ENCODE data around the gene PTPN13.

Gene PTPN13

DNA sequence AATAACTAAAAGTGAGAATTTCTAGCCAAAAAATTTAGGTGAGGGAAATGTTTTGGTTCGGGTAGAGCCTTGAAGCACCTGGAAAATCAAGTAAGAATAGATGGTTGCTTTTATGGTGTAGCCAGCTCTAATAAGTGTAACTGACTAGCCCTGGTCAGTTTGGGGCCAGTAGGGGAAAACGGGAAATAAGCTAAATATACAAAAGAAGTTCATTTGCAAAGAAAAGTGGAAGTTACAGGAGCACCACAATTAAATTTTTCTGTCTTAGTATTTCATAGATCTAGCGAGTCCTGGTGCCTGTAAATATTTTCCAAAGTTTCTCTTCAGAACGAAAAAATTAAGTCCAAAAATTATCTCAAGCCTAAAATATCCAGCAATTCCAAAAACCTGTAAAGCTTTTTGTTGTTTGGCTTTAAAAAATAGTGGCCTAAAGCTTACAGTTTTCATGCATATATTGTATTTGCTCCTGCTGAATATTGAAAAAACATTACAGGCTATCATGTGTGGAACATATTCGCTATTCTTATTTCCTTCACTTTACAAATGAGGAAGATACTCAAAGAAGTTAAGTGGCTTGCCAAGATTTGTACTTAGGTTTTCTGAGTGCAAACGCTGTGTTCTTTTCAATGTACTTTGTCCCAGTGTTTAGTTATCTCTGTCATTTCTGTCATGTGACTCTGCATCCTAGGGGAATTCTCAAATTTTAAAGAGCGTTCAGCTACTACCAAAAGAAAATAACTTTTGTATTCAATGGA is 7.3 kb upstream of the PTPN13 start:
- no peak for DNase-seq

DNA sequence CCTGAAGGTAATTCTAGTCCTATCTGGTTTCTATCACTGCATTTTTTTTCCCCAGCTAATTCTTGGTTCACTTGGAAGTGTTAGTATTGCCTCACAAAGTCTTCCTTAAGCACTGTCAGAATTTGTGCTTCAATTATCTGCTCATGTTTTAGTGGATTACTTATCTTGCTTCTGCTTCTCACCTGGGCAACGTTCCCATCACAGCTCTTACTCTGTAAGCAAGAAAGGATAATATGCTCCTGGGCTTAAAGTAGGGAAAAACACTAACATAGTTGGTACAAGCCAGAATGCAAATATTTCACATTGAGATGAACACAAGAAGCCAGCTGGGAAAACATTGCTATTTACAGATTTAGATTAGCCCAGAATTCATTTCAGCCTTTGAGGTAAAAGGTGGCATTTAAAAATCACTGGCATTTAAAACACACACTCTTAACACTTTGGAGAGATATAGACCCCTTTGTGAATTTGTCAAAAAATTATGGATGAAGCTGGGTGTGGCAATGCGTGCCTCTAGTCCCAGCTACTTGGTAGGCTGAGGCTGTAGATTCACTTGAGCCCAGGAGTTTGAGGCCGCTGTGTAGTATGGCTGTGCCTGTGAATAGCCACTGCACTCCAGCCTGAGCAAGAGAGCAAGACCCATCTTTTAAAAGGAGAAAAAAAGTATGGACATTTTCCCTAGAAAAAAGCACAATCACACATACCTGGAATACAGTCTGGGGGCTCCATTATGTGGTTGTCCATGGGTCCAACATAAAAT is 6.6 kb upstream of the PTPN13 start:
- no peak for DNase-seq

DNA sequence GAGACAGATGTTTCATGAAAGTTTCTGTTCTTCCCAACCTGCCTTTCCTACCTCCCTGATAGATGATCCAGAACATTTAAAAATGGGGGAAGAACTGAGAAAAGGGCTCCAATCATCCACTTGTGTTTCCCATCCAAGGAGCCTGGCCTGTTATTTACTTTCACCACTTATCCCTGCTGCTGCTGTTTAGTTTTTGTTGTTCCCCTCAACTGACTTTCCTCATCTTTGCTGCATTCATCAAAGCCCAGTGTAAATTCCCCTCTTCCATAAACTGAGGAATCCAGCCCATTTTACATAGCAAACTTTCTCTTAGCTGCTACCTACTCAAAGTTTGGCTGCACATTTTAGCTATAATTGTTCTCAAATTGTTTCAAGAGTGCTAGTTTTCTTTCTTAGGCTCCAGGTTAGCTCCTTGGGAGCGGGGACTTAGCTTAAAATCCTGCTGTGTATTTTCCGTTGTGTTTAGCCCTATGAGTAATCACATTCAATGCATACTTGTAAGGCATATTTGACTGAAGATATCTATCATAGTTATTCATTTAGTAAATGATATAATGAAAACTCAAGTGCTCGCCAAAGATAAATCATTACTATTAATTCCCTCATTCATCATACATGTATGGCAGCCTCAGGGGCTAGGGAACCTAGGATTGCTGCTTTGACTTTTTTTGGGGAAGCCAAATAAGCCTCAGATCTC is 1.4 kb upstream of the PTPN13 start:
- no peak for DNase-seq

DNA sequence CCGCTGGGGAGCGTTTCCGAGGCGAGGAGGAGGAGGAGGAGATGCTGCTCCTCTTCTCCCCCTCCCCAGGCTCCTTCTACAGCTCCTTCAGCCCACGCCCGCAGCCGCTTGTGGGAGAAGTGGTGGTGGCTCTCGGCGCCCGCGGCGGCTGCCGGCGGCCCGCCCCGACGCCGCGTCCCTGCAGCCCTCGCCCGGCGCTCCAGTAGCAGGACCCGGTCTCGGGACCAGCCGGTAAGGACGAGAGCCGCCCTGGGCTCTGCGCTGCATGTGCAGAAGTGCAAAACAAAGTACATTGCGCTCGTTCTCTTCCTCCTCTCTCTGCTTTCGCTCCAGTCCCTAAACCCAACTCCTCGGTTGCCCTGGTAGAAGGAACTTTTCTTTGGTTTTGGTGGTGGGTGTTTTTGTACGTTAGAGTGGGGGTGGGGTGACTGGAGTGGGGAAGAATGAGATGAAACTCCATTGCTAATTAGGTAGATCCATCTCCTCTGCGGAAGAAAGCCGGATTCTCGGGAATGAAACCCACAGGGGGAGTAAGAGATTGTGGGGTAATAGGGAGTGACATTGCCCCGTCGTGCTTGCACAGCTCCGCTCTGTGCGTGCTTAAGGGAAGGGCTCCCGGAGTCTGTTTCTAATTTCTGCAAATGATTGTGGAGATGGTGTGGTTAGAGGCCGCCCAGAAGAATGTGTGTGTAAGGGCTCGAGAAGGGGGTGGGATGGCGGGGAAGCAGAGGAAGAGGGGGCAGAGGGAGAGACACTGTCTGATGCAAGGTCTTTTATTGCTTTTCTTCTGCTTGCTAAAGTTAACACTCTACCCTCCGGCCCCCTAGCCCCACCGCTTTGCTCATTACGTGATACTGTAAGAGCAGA is 677 bp downstream of the PTPN13 start:
- DNase-seq = peak in 55 of 56 donors; percentile 5 to 79 (median 47)

DNA sequence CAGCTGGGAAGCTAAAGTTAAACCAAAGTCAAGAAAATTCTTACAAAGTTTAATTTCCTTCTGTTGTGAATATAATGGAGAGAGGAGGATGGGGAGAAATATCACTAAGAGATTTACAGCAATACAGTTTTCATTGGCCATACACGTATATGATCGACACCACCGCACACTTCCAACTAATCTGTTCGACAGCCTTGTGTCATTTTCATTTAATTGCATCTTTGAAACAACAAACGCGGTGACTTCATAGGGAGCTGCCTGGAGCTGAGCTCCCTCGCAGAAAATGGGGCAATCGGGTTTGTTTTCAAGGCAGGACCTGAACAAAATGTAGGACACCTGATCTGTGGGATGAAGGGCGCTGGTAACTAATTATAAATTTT is 1.3 kb downstream of the PTPN13 start:
- DNase-seq = peak in 11 of 56 donors; percentile 1 to 50 (median 14)

DNA sequence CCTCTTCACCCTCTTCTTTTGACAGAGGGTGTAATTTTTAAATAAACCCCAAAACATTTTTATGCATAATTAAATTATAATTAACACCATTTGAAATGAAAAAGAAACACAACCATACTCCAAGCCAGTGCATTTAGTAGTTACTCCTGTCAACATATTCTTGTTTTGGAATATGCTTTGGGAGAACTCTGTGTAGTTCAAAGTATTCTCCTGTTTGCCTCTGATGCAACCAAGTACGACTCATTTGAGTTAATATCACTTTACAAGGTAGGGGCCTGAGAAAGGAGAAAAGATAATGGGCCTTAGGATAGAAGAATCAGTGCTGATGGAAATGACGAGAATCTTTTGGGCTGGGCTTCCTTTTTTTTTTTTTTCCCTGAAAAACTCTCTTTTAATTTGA is 2.7 kb downstream of the PTPN13 start:
- DNase-seq = no peak

DNA sequence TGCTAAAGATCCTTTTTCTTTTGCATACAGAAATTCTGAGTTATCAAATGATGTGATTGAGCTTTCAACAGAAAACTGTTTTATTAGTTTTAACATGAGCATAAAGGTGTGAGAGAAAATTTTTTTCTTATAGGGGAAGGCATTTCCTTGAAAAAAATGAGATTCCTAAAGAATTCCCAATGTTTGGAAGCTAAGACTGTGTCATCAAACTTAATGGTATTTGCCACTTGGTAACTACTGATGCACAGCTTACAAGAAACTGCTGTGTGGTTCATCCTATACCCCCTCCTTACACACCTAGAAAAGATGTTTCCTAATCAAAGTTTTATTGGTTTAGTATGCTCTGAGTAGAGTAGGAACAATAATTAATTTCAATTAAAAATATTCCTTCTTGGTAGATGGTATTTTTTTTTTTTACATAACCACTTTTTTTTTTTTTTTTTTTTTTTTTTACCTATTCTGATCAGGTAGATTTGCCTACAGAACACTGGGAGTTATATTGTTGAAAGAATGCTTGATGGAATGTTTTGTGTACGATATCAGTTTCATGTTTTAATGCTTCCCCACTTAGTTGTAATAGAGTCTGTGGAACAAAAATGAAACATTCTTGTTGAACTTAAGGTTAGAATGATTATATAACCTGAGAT is 6.0 kb downstream of the PTPN13 start:
- DNase-seq = no peak

DNA sequence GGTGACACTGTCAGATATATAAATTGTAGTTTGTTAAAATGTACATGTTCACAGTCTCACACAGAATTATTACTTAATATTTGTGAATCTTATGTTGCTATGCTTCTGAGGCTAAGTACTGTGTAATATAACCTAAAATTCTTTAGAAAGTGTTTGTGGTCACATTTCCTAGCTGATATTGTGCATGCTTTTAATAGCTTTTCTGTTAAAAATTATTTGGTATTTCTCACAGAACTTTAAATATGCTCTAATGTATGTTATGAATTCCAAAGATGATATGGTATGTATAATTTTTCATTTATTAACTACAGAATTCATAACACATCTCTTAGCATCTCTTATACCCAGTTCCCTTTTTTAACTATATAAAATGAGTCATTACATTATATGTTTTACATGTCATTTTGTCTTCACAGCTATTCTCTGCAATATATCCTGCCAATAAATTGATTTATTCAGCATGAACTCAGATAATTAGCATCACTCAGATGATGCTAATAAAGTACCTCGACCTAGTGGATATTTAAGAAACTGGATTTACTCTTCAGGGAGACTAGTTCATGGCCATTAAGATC is 9.3 kb downstream of the PTPN13 start:
- no peak for DNase-seq

DNA sequence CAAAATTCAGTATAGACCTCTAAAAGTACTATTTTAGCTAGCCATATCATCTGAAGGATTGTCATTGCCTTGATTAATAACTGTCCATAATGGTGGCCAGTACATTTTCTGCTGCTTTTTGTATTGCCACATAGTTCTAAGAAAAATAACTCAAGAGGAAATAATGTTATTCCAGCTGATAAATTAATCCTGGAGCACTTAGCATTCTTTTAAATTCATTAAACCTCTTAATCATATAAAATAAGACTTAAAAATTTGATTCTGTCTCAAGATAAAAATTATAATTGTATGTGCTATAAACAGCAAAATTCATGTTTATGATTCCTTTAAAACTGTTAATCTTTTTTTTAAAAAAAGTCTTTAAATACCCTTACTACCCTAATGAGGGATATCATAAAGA is 12.7 kb downstream of the PTPN13 start:
- DNase-seq = no peak

DNA sequence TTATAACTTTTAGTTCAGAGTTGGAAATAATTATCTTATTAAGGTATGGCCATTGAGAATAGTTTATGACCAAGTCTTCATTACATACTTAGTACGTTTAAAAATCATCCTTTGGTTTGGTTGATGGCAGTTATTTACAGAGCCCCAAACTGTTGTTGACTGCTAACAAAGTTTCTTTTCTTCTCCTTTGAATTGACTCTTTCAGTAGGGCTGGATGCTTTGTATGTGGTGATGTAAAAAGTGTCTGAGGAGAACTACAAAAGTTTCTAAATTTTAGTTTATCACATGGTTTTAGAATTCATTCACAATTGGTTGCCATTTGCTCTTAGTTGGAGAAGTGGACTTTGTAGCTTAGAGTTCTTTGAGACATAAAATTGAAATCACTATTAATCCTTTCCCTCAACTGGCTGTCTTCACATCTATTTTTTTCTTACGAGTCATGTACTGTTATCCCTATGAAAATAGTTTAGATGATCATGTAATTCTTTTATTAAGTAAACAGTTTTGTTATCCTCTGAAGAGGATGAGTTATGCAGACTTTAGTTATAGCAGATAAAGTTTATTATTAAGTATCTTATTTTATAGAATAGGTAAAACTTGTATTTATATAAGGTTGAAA is 14.8 kb downstream of the PTPN13 start:
- no peak for DNase-seq

DNA sequence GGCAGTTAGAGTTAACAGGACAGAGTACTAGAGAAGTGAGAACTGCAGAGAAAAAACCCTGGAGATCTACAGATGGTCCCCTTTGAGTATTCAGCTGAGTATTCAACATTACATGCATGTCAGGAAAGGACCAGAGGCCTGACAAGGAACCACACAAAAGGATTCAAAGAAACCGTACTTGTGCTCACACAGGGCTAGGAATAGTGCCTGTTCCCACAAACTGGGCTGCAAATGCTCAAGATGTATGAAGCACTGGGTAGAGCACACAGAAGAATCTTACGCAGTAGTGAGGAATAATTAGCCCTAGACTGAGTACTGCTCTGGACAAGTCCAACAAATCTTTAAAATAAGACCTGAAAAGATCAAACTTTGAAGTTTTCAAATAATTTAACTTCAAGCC is 17.6 kb downstream of the PTPN13 start:
- DNase-seq = no peak

DNA sequence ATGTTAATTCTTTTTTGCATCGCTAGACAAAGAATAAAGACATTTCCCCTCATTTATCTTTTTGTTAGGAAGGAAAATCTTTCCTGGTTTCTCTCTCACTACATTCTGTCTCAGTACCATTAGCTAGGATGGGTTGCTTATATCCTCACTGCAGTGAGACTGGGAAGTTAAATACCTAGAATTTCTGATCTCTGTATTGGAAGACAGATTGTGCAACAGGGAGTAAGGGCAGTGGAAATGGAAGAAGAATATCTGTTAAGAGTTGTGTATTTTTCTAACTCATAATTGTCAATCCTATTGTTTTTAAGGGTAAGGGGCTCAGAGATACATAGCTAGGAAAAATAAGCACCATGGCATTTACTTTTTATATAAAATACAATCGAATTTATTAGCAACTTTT is 19.6 kb downstream of the PTPN13 start:
- DNase-seq = no peak

DNA sequence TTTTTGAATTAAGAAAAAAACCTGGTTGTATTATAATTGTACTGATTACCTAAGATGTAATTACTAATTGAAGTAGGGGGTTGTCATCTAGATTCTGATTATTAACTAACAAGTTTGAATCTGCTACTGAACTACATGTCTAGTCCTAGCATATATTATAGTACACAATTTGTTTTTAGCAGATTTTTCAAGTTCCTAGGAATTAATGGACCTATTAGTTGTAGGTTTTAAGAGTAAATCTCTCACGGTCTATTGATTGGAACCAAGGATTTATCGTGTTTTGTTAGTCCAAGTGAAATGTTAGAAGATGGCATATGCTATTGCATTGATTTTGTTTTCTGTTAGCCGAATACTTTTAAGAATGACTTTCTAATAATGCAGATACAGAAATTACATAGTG is 20.8 kb downstream of the PTPN13 start:
- no peak for DNase-seq

DNA sequence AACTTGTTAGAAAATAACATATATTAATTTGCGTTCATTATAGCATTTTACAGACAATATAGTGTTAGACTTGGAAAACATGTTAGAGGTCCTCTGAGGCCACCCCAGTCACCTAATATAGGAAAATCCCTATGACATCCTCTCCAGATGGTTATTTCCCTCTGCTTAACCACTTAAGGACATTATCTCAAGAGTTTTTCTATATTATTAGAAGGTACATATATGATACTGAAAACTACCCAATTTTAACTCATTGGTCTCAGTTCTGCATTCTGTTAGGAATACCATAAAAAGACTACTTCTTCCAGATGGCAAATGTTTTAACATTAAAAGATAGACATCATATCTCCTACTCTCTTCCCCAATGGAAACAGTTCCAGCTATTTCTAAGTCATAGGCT is 21.4 kb downstream of the PTPN13 start:
- no peak for DNase-seq

DNA sequence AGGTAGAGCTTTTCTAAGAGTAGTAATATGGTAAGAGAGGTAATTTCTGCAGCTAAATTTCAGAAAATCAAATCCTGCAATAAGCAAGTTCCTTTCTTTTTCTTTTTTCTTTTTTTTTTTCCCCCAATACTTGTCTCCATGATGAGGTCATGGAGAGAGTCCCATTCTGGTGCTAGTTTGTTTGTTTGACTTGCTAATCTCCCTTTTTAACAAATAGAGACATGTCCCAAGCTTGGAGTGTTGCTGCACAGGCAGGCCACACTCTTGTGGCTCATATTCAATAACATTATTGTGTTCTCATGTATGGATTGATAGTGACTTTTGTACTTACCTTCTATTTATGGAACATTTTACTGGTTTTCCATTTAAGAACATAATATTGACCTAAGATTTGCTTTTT is 25.5 kb downstream of the PTPN13 start:
- DNase-seq = no peak

DNA sequence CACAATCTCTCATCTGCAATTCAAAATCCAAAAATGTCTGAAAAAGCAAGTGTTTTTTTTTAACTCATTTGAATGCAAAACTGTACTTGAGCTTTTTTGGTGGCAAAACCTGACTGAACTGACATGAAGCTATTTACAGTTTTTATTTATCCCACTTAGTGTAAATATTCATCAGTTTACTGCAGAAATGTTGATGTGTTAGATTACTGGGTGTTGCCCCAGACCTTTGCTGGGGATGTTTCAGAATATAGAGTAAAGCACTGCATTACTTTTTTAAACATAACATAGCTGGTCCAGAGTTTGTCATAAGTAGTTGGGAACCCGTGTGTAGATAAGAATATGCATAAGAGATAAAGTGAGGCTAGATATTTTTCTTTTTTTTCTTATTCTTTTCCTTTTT is 27.3 kb downstream of the PTPN13 start:
- DNase-seq = no peak

DNA sequence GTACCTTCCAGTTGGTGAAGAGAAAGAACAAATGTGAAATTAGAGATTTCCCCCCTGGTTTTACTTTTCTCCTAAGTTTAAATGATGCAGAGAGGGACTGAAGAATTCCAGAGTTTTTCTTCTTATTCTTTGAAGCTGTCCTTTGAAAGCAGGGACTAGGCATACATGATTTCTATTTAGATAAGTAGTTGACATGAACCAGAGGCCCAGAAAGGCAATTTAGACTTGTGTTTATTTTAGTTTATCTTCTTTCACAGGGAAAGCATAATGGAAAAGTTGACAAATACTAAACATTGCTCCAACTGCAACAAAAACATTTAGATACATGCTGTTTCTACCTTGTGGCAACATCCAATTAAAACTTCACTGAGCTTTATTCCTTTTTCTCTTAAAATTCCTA is 32.0 kb downstream of the PTPN13 start:
- DNase-seq = no peak

DNA sequence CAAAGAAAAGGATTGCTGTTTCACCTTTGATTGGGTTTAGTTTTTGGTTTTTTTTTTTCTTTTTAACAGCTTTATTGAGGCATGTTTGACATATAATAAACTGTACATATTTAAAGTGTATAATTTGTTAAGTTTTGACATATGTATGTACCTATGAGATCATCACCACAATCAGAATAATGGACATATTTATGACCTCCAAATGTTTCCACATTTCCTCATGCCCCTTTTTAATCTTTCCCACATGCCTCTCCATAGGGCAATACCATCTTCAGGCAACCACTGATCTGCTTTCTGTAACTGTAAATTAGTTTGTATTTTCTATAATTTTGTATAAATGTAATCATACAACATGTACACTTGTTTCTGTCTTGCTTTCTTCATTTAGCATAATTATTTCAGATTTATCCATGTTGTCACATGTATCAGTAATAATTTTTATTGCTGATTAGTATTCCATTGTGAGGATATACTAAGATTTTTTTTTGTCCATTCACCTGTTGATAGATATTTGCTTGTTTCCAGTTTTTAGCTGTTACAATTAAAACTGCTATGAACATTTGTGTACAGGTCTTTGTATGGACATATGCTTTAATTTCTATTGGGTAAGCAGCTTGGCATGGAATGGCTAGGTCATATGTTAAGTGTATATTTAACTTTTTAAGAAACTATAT is 33.5 kb downstream of the PTPN13 start:
- no peak for DNase-seq

DNA sequence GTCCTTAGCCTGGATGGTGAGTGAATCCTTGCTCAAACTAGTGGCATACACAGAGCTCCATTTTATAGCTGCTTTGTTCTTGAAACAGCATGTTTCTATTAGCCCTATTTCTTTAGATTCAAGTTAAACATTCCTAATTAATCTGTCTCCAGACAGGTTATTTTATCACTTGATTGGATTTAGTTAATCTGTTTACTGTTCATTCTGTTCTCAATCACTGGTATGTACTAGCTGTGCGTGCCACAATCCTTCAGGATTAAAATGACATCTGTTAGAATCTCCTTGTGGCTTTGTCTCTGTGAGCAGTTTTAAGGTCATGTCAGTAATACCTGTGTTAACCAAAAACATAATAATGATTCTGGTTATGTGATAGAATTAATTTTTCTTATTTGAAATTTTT is 36.5 kb downstream of the PTPN13 start:
- DNase-seq = no peak

DNA sequence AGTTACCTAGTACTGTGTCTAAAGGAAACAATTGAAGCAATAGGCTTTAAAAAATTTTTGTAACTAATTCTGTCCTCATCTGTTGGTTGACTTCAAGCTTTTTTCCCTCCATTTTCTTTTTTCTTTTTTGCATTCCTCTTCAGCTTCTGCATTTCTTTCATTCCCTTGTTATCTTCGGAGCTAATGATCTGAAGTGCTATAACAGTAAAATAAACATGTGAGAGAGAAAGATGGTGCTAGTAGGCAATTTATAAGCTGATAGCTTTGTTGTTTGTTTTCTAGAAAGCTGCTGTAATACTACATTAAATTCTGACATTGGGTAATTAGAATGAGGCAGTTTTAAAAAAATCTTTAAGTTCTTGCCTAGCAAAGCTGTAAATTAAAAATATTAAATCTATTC is 37.1 kb downstream of the PTPN13 start:
- no peak for DNase-seq
